DMS79 (cell line): ENCODE results near the gene OR6Y1.

Experiments used
- DNase-seq: peaks from one replicate; lab custom pipeline; 2025; lab: John Stamatoyannopoulos, UW

The OR6Y1 gene

GRCh38 chr1:158506369-158506987 is 47.7 kb downstream of the OR6Y1 start:
- no peak for DNase-seq

DNA sequence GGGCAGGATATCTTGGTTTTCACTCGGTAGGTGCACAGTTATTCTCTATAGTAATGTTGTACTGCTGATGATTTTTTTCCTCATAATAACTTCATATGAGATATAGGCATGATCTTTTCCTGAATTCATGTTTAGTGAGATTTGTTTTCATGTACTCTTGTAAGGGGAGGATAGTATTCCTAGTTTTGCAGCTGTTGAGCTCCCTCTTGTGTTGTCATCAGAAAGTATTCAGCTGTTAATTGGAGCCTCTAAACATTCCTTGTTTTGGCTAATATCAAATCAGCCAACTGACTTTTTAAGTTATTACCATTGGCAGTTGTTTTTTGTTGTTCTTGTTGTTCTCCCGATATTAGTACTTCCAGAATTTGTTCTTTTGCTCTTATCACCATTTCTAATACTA is 57.8 kb downstream of the OR6Y1 start:
- no peak for DNase-seq

DNA sequence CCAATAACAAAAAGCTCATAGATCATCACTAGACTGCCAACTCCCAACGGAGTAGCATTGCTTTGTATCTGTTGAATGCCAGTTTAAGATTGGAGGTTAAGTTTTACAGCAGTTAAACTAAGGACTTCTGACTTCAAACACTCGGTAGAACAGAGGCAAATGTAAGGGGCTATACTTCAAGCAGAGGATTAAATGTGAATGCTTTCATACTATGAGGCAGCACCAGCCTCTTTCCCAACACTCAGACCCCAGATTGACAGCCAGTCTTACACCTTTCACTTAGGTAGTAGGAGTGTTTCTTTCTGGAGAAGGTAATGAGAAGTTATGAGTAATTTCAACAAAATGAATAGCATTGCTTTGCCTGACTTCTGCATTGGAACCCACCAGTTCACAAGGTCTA is 59.4 kb downstream of the OR6Y1 start:
- DNase-seq, result no peak
